Neural cell (in vitro differentiated cells): Measurements from ENCODE around the gene SOX5. TPM values are rescaled to one million over a fixed set of nuclear protein-coding genes. Genes with fewer than 3 reads are reported as not detected.

Experiments used
- H2AFZ ChIP-seq: fragments of 200-600, 300-800 bp; sonication (generic), shearing (Covaris generic); 2 replicates; pipeline ENCODE4 v1.6.0; 2014; ENCODE audit warnings: low read depth, mild to moderate bottlenecking, antibody characterized with exemption, low read length, moderate library complexity
- H3F3A ChIP-seq: fragments of 200-600 bp; shearing (Covaris generic); 2 replicates; pipeline ENCODE4 v1.6.1; 2016; ENCODE audit warnings: mild to moderate bottlenecking, moderate library complexity, mixed read lengths, antibody characterized with exemption, low read length; ENCODE audit not compliant: insufficient read depth, poor library complexity, severe bottlenecking
- H3K27ac ChIP-seq: fragments of 200-600, 300-800 bp; sonication (generic), shearing (Covaris generic); 2 replicates; pipeline ENCODE4 v1.5.1; 2014; ENCODE audit warnings: mild to moderate bottlenecking, low read length, moderate library complexity
- H3K27me3 ChIP-seq: fragments of 300-800, 200-600 bp; sonication (generic), shearing (Covaris generic); 2 replicates; pipeline ENCODE4 v1.6.0; 2014; ENCODE audit warnings: mild to moderate bottlenecking, low read depth, low read length, moderate library complexity; ENCODE audit not compliant: insufficient read depth
- H3K36me3 ChIP-seq: fragments of 300-800, 200-600 bp; sonication (generic), shearing (Covaris generic); 2 replicates; pipeline ENCODE4 v1.5.1; 2014; ENCODE audit warnings: mild to moderate bottlenecking, antibody characterized with exemption, low read length, moderate library complexity; ENCODE audit not compliant: insufficient read depth
- H3K4me2 ChIP-seq: fragments of 300-800, 200-600 bp; sonication (generic), shearing (Covaris generic); 2 replicates; pipeline ENCODE4 v1.6.0; 2014; ENCODE audit warnings: mild to moderate bottlenecking, low read length
- H3K4me3 ChIP-seq: fragments of 300-800, 200-600 bp; sonication (generic), shearing (Covaris generic); 2 replicates; pipeline ENCODE4 v1.5.1; 2014; ENCODE audit warnings: mild to moderate bottlenecking, low read length, moderate library complexity
- H3K79me2 ChIP-seq: fragments of 200-600 bp; shearing (Covaris generic); replicated peaks from 2 replicates; pipeline ENCODE4 v1.6.0; 2014; ENCODE audit warnings: mild to moderate bottlenecking, low read length, moderate library complexity; ENCODE audit not compliant: insufficient read depth
- H3K9ac ChIP-seq: fragments of 300-800, 200-600 bp; sonication (generic), shearing (Covaris generic); 2 replicates; pipeline ENCODE4 v1.6.1; 2016; ENCODE audit warnings: mild to moderate bottlenecking, low read length, mixed read lengths
- H3K9me2 ChIP-seq: fragments of 200-600 bp; shearing (Covaris generic); 2 replicates; pipeline ENCODE4 v1.6.1; 2016; ENCODE audit warnings: mild to moderate bottlenecking, low read length, mixed read lengths; ENCODE audit not compliant: insufficient read depth
- H3K9me3 ChIP-seq: fragments of 200-600, 300-800 bp; sonication (generic), shearing (Covaris generic); 2 replicates; pipeline ENCODE4 v1.6.1; 2016; ENCODE audit warnings: mild to moderate bottlenecking, mixed run types, low read length, moderate library complexity, mixed read lengths
- H4K20me1 ChIP-seq: fragments of 200-600 bp; shearing (Covaris generic); 2 replicates; pipeline ENCODE4 v1.6.1; 2016; ENCODE audit warnings: mild to moderate bottlenecking, mixed run types; ENCODE audit not compliant: insufficient read depth
- EP300 ChIP-seq: fragments of 450-650 bp; conservative IDR thresholded peaks from 2 replicates; pipeline ENCODE4 v1.6.1; 2014; ENCODE audit warnings: antibody characterized with exemption, mild to moderate bottlenecking, moderate library complexity; ENCODE audit not compliant: poor library complexity, severe bottlenecking
- EZH2 ChIP-seq: fragments of 200-600, 300-800 bp; shearing (Covaris generic), sonication (generic); IDR thresholded peaks from 2 replicates; pipeline ENCODE4 v1.6.1; 2014; ENCODE audit warnings: antibody characterized with exemption, low read length, borderline replicate concordance, mild to moderate bottlenecking; ENCODE audit not compliant: insufficient read depth, poor library complexity, severe bottlenecking
- MXI1 ChIP-seq: fragments of 450-650 bp; conservative IDR thresholded peaks from 2 replicates; pipeline ENCODE4 v1.6.1; 2014; ENCODE audit warnings: antibody characterized with exemption, mild to moderate bottlenecking; ENCODE audit not compliant: poor library complexity, severe bottlenecking
- POLR2AphosphoS5 ChIP-seq: IDR thresholded peaks from 2 replicates; pipeline ENCODE4 v1.6.1; 2012
- RAD21 ChIP-seq: fragments of 450-650 bp; conservative IDR thresholded peaks from 2 replicates; pipeline ENCODE4 v1.6.1; 2014; ENCODE audit warnings: antibody characterized with exemption, mild to moderate bottlenecking, moderate library complexity
- SMC3 ChIP-seq: fragments of 450-650 bp; conservative IDR thresholded peaks from 2 replicates; pipeline ENCODE4 v1.6.1; 2014; ENCODE audit warnings: antibody characterized with exemption, mild to moderate bottlenecking, moderate library complexity; ENCODE audit not compliant: poor library complexity
- polyA plus RNA-seq: library from polyadenylated mRNA; depleted of rRNA; stranded (reverse); fragments of >200 nt; gene quantifications from 2 replicates; pipeline ENCODE4 v1.2.3, GENCODE V29; 2014
- TF ChIP-seq, protein P1 (sequence below): IDR thresholded peaks from 2 replicates; pipeline ENCODE4 v1.6.1; 2012; ENCODE audit warnings: borderline replicate concordance
- TF ChIP-seq, protein P2 (sequence below): fragments of 450-650 bp; IDR thresholded peaks from 2 replicates; pipeline ENCODE4 v1.5.1; 2014; ENCODE audit warnings: antibody characterized with exemption, mild to moderate bottlenecking, moderate library complexity; ENCODE audit not compliant: poor library complexity, severe bottlenecking

SOX5 gene
- polyA plus RNA-seq, 1 donor from 2014 or later: 1.8 TPM

DNA sequence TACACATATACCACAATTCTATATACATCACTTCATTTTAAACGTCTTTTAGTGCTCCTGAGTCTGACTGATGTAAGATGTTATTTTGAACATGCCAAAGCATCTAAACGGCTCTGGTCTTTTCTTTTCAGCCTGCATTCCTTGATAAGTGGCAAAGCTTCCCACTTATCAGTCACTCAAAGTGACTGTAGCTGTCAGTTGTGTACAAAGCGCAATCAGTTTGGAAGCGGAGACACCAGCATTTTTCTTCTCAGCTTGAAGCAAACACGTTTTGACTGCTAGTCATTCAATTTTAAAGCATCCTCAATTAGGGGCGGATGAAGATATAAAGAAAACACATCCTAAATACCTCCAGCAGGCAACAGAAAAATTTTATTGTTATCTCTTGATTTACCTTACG is 226.8 kb downstream of the SOX5 start:
- H3K27me3 ChIP-seq: peaks cover 17% of the 10 kb centered on the region
- H3K4me2 ChIP-seq: peak overlapping the region; percentile 21
- H3K9me2 ChIP-seq: no peaks in the 10 kb centered on the region
- peak overlapping the region; percentile 45 for H3K4me3 ChIP-seq
- no peak overlapping the region for H3K9ac ChIP-seq
- TF ChIP-seq SMC3 (peak; percentile 46), POLR2AphosphoS5 (peak; percentile 100), EP300 (peak; percentile 100), EZH2 (no peak), RAD21 (peak; percentile 32)
- TF ChIP-seq, protein P1, sequence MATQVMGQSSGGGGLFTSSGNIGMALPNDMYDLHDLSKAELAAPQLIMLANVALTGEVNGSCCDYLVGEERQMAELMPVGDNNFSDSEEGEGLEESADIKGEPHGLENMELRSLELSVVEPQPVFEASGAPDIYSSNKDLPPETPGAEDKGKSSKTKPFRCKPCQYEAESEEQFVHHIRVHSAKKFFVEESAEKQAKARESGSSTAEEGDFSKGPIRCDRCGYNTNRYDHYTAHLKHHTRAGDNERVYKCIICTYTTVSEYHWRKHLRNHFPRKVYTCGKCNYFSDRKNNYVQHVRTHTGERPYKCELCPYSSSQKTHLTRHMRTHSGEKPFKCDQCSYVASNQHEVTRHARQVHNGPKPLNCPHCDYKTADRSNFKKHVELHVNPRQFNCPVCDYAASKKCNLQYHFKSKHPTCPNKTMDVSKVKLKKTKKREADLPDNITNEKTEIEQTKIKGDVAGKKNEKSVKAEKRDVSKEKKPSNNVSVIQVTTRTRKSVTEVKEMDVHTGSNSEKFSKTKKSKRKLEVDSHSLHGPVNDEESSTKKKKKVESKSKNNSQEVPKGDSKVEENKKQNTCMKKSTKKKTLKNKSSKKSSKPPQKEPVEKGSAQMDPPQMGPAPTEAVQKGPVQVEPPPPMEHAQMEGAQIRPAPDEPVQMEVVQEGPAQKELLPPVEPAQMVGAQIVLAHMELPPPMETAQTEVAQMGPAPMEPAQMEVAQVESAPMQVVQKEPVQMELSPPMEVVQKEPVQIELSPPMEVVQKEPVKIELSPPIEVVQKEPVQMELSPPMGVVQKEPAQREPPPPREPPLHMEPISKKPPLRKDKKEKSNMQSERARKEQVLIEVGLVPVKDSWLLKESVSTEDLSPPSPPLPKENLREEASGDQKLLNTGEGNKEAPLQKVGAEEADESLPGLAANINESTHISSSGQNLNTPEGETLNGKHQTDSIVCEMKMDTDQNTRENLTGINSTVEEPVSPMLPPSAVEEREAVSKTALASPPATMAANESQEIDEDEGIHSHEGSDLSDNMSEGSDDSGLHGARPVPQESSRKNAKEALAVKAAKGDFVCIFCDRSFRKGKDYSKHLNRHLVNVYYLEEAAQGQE: peak; percentile 100
- H3K79me2 ChIP-seq: peaks cover 3% of the 10 kb centered on the region
- no peak overlapping the region for H3K27ac ChIP-seq
- no peak overlapping the region for H2AFZ ChIP-seq
- H3K9me3 ChIP-seq: no peaks in the 10 kb centered on the region
- no peaks in the 10 kb centered on the region for H3K36me3 ChIP-seq
- H3F3A ChIP-seq: no peaks in the 10 kb centered on the region
- no peaks in the 10 kb centered on the region for H4K20me1 ChIP-seq

DNA sequence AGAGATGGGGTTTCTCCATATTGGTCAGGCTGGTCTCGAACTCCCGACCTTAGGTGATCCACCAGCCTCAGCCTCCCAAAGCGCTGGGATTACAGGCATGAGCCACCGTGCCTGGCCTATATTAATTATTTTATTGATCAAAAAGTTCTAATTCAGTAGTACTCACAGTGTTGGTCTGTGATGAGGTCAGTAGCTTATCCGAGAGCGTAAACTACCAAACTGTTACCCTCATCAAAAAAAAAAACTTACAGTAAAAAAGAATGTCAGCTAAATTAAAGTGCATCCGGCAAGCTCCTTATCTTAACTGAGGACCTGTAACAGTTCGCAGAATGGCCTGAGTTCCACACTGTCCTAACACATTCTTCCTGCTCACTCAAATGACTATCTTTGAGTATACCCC is 228.2 kb downstream of the SOX5 start:
- no peak overlapping the region for H3K4me2 ChIP-seq
- H2AFZ ChIP-seq: no peak overlapping the region
- no peaks in the 10 kb centered on the region for H4K20me1 ChIP-seq
- no peaks in the 10 kb centered on the region for H3K36me3 ChIP-seq
- peaks cover 17% of the 10 kb centered on the region for H3K27me3 ChIP-seq
- no peaks in the 10 kb centered on the region for H3K9me3 ChIP-seq
- no peaks in the 10 kb centered on the region for H3K9me2 ChIP-seq
- TF ChIP-seq, protein P1: no peak
- no peak for TF ChIP-seq SMC3
- TF ChIP-seq MXI1: no peak
- TF ChIP-seq, protein P2, sequence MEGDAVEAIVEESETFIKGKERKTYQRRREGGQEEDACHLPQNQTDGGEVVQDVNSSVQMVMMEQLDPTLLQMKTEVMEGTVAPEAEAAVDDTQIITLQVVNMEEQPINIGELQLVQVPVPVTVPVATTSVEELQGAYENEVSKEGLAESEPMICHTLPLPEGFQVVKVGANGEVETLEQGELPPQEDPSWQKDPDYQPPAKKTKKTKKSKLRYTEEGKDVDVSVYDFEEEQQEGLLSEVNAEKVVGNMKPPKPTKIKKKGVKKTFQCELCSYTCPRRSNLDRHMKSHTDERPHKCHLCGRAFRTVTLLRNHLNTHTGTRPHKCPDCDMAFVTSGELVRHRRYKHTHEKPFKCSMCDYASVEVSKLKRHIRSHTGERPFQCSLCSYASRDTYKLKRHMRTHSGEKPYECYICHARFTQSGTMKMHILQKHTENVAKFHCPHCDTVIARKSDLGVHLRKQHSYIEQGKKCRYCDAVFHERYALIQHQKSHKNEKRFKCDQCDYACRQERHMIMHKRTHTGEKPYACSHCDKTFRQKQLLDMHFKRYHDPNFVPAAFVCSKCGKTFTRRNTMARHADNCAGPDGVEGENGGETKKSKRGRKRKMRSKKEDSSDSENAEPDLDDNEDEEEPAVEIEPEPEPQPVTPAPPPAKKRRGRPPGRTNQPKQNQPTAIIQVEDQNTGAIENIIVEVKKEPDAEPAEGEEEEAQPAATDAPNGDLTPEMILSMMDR: no peak
- TF ChIP-seq POLR2AphosphoS5: no peak
- TF ChIP-seq EP300: no peak
- peaks cover 3% of the 10 kb centered on the region for H3K79me2 ChIP-seq
- H3K27ac ChIP-seq: no peak overlapping the region
- H3K4me3 ChIP-seq: no peak overlapping the region
- no peak overlapping the region for H3K9ac ChIP-seq
- H3F3A ChIP-seq: no peaks in the 10 kb centered on the region
